Right lobe of liver (tissue), 4 donors: ENCODE results near the gene PPP1R3F.
"Not testable (repeated sequence)": the region's sequence is repeated elsewhere in the genome, so short reads cannot be mapped to it uniquely, and the experiment has no call there.

Experiments used
- CTCF ChIP-seq, 4 donors: fragments of 200-600 bp in 3 of 4; fragments of 450-650 bp in 1 of 4; IDR thresholded peaks; one replicate each; pipeline versions ENCODE4 v1.5.1 to v1.8.0; 2016 to 2022; ENCODE audit warnings: antibody characterized with exemption in 4 of 4, mild to moderate bottlenecking in 2 of 4
- POLR2A ChIP-seq: fragments of 450-650 bp; IDR thresholded peaks from one replicate; pipeline ENCODE4 v1.6.1; 2017; ENCODE audit warnings: antibody characterized with exemption, mild to moderate bottlenecking
- donor health status: DM: no; HTN: no; CAD: no.
- donor health status: DM: no; HTN: no; CAD: no.
- donor health status: DM: no; HTN: yes; CAD: no.

GRCh38 chrX:49299293-49299692, 29.7 kb downstream of the PPP1R3F start:
- not testable (repeated sequence) for TF ChIP-seq POLR2A; CTCF (IDR thresholded peaks at IDR 0.05)
